AG09309 (cell line): ENCODE data around the gene SLC38A3.
A peak's percentile ranks its signal among the peaks of the same experiment; 100 is the strongest.
"Not testable (repeated sequence)": the region's sequence is repeated elsewhere in the genome, so short reads cannot be mapped to it uniquely, and the experiment has no call there.

Experiments used
- DNase-seq: peaks from one replicate; pipeline ENCODE4 v3.0.0-alpha.2; 2010; ENCODE audit warnings: low read depth
- H3K4me3 ChIP-seq: 2 replicates; pipeline ENCODE4 v1.5.1; 2011; ENCODE audit warnings: mild to moderate bottlenecking, low read depth, low read length, moderate library complexity; ENCODE audit not compliant: control insufficient read depth
- CTCF ChIP-seq: IDR thresholded peaks from 2 replicates; pipeline ENCODE4 v1.5.1; 2011; ENCODE audit warnings: mild to moderate bottlenecking, low read depth, low read length, inconsistent platforms; ENCODE audit not compliant: insufficient read depth, control insufficient read depth; ENCODE audit errors: missing control alignments

Gene SLC38A3

GRCh38 chr3:50221411-50222168, 16.5 kb downstream of the SLC38A3 start:
- no peak overlapping the region for H3K4me3 ChIP-seq
- DNase-seq: no peak
- TF ChIP-seq CTCF: no peak

GRCh38 chr3:50222169-50222528, 17.1 kb downstream of the SLC38A3 start:
- DNase-seq: no peak
- H3K4me3 ChIP-seq: no peak overlapping the region
- no peak for TF ChIP-seq CTCF

DNA sequence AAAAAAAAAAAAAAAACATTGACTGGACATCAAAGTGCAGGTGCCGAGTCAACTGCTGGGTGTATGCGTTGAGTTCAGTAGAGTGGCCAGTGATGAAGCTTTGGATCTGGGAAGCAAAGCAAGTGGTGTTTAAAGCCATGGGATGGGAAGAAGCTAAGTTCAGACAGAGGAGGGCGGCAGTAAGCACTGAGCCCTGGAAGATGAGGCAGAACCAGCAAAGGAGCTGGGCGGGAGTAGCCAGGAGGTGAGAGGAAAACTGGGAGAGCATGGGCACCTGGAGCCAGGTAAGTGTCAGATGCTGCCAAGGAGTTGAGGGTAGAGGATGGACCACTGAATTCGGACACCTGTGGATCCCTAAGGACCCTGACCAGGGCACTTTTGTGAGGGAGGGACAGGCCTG, 19.6 kb downstream of the SLC38A3 start:
- no peak for DNase-seq

DNA sequence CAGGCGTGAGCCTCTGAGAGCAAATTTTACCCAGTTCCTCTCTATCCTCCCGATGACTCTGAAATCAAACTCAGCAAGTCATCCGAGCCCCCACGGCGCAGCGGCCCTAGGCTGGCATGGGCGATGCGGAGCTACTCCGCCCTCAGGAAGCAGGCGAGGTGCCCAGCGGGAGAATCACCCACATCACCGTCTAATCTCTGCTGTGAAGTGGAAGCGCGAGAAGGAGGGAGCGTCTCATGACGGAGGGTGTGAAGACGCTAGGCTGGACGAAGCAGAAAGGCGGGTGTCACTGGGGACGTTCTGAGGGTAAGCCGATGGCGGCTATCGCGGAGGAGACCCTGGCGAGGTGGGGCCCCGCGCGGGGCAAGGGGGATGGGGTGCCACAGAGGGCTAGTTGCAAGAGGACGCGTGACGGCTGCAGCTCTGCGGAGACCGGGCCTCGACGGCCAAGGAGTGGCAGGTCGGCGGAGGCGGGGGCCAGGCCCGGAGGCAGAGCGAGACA, 21.9 kb downstream of the SLC38A3 start:
- peak overlapping the region; percentile 61 for H3K4me3 ChIP-seq
- no peak for TF ChIP-seq CTCF
- DNase-seq: no peak

More for the DNA sequence above, 19.6 kb downstream of the SLC38A3 start:
- no peak overlapping the region for H3K4me3 ChIP-seq
- TF ChIP-seq CTCF: no peak

DNA sequence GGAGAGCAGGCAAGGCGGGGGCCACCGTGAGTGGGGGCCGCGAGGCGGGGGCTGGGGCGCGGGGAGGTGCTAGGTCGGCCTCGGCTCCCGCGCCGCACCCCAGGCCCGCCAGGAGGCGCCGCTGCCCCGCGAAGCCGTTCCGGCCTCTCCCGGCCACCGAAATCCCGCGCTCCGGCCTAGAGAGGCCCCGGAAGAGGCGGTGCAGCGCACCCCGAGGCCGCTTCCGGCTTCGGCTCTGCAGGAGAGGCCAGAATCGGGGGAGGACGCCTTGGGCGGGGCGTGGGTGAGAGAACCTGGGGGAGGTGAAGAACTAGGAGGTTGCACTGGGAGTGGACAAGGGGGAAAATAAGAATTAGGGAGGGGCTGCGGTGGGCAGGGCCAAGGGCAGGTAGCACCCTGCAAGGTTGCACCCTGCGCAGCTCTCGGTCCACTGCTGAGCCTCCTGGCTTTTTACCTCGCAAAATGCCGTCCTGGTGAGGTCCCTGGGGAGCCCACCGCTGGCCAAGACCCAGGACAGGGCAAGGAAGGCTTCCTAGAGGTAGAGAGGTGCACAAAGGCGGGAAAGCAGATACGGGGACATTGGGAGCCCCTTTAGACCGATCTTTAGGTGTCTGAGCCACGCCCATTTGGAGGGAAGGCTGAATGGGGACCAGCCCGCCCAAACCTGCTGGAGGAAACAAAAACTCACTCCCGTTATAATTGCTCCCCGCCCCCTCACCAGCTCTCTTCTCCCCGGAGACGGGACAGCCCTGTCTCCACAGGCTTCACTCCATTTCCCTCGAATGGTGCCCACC, 22.5 kb downstream of the SLC38A3 start:
- DNase-seq: no peak
- H3K4me3 ChIP-seq: peak overlapping the region; percentile 62
- peak; percentile 55 for TF ChIP-seq CTCF

DNA sequence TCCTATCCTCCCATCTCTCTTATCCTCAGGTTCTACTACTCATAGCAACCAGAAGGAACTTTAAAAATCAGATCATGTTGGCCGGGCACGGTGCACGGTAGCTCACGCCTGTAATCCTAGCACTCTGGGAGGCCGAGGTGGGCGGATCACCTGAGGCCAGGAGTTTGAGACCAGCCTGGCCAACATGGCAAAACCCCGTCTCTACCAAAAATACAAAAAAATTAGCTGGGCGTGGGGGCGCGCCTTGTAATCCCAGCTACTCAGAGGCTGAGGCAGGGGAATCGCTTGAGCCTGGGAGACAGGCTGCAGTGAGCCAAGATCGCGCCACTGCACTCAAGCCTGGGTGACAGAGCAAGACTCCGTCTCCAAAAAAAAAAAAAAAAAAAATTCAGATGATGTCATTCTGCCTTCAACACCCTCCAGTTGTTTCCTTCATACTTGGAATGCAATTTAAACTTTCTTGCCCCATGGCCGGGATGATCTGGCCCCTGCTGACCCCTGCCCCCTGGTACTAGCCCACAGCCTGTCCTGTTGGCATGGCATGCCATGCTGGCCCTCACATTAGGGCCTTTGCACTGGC, 23.2 kb downstream of the SLC38A3 start:
- peak overlapping the region; percentile 62 for H3K4me3 ChIP-seq
- DNase-seq: not testable (repeated sequence)

DNA sequence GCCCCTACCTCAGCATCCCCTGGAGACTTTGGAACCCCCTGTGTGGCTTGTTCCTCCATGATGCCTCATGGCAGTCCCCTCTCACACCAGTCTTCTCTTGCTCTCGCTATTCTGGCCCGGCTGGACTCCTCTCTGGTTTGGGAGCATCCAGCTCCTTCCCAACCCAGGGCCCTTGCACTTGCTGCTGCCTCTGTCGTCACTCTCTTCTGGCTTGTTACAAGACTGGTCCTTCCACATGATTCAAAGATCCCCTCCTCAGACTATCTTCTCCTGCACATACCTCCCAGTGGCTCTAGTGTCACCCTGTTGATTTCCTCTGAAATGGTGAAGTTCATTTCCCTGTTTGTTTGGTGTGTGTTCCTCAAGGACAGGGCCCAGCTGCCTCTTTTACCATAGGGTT, 24.4 kb downstream of the SLC38A3 start:
- no peak overlapping the region for H3K4me3 ChIP-seq
- no peak for DNase-seq
- TF ChIP-seq CTCF: no peak
